ENCODE results near the gene COL9A1.
"Not testable (repeated sequence)": the region's sequence is repeated elsewhere in the genome, so short reads cannot be mapped to it uniquely, and the experiment has no call there.

COL9A1 gene

DNA sequence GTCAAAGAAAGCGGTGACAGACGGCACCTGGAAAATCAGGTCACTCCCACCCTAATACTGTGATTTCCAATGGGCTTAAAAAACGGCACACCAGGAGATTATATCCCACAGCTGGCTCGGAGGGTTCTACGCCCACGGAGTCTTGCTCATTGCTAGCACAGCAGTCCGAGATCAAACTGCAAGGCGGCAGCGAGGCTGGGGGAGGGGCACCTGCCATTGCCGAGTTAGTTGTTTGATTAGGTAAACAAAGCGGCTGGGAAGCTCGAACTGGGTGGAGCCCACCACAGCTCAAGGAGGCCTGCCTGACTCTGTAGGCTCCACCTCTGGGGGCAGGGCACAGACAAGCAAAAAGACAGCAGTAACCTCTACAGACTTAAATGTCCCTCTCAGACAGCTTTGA is 14.9 kb upstream of the COL9A1 start:
- not testable (repeated sequence) for H3K4me3 ChIP-seq (ENCODE audit: low read depth in 1 of 5, low read length in 5 of 5); H3K27ac ChIP-seq (ENCODE audit: low read depth, low read length)

DNA sequence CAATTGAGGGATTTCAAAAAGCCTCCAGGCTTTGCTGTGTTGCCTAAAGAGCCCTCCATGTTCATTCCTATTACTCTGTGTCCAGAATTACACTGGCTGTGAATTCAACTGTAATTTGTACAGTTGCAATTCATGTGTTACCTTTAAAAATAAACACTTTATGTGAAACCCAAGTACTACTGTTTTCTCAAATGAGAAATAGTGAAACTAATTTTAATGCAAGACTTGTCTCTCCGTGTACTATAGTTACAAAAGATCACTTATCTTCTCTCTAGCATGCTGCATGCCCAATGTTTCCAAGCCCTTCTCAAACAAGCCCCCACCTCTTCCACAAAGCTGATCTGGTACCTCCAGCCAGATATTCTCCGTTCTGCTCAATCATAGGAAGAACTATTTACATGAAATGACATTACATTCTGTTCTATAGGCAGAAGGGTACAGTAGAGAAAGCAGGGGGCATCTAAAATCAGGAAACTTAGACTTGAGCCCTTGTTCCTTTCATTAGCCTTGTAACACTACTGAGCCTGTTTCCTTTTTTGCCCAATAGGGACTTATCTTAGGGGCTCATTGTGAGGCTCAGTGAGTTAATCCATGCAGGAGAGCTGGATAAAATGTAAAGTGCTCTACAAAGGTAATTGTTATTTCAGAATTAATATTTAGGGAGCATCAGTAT is 12.3 kb upstream of the COL9A1 start:
- Histone ChIP-seq H3K9me3 (ENCODE audit: control insufficient read depth in 5 of 5, low read length in 5 of 5) (no peaks in the 10 kb centered on the region), H3K27me3 (ENCODE audit: control insufficient read depth in 5 of 5, insufficient read depth in 4 of 5, low read length in 5 of 5) (no peaks in the 10 kb centered on the region), H3K36me3 (ENCODE audit: control insufficient read depth in 5 of 5, insufficient read depth in 5 of 5, low read length in 5 of 5) (no peaks in the 10 kb centered on the region), H3K4me3 (ENCODE audit: low read depth in 1 of 5, low read length in 5 of 5) (no peak overlapping the region), H3K9ac (ENCODE audit: low read length in 5 of 5) (no peak overlapping the region), H3K4me1 (ENCODE audit: control insufficient read depth in 5 of 5, insufficient read depth in 5 of 5, low read length in 5 of 5) (no peaks in the 10 kb centered on the region), H3K27ac (ENCODE audit: low read depth, low read length) (no peak overlapping the region)

More for the DNA sequence above, 14.9 kb upstream of the COL9A1 start:
- H3K9ac ChIP-seq (ENCODE audit: low read length in 5 of 5); H3K27me3 ChIP-seq (ENCODE audit: control insufficient read depth in 5 of 5, insufficient read depth in 4 of 5, low read length in 5 of 5); H3K4me1 ChIP-seq (ENCODE audit: control insufficient read depth in 5 of 5, insufficient read depth in 5 of 5, low read length in 5 of 5); H3K36me3 ChIP-seq (ENCODE audit: control insufficient read depth in 5 of 5, insufficient read depth in 5 of 5, low read length in 5 of 5); H3K9me3 ChIP-seq (ENCODE audit: control insufficient read depth in 5 of 5, low read length in 5 of 5): not testable (repeated sequence)

DNA sequence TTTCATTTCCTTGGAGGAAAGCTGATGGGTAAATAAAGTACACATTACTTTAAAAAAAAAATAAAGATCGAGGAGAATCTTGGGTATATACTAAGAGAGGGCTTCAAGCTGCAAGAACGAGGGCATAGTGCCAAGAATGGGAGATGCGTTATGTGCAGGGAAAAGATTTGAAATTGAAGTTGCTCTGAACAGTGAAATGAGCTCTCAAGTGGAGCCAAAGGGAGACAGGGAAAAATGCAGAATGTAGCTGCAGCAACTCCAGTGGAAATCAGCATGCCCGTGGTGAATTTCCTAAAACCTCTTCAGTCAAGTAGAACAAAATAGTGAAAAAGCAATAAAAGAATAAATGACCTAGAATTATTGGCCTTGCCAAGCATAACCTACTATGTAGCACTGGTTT is 11.4 kb upstream of the COL9A1 start:
- Histone ChIP-seq H3K36me3 (ENCODE audit: control insufficient read depth in 5 of 5, insufficient read depth in 5 of 5, low read length in 5 of 5) (no peaks in the 10 kb centered on the region), H3K9me3 (ENCODE audit: control insufficient read depth in 5 of 5, low read length in 5 of 5) (no peaks in the 10 kb centered on the region), H3K4me3 (ENCODE audit: low read depth in 1 of 5, low read length in 5 of 5) (no peak overlapping the region), H3K27ac (ENCODE audit: low read depth, low read length) (no peak overlapping the region), H3K4me1 (ENCODE audit: control insufficient read depth in 5 of 5, insufficient read depth in 5 of 5, low read length in 5 of 5) (no peaks in the 10 kb centered on the region), H3K27me3 (ENCODE audit: control insufficient read depth in 5 of 5, insufficient read depth in 4 of 5, low read length in 5 of 5) (no peaks in the 10 kb centered on the region), H3K9ac (ENCODE audit: low read length in 5 of 5) (no peak overlapping the region)

DNA sequence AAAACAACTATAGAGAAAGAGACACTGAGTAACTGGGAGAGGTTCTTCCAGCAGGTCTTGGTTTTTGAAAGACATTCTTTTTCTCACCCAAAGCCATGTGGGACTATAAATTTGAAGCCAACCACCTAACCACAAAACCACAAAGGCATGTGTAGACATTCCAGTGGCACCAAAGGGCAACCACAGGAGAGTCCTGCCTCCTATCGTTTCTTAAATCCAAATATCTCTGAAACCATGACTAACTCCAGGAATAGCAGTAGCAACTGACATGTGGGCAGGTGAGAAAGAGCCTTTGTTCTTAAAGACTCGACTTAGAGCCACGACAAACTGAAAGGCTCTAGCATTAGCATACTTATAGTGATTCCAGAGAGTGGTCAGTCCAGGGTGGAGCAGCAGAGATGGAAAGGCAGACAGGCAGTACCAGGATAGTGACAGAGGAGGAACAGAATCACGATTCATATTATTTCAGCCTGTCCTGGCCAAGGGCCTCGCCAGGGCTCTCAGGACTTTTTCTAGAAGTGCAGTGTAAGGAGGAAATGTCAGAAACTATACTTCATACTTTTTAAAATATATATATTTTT is 9.4 kb upstream of the COL9A1 start:
- Histone ChIP-seq H3K4me3 (ENCODE audit: low read depth in 1 of 5, low read length in 5 of 5) (no peak overlapping the region), H3K9ac (ENCODE audit: low read length in 5 of 5) (no peak overlapping the region), H3K4me1 (ENCODE audit: control insufficient read depth in 5 of 5, insufficient read depth in 5 of 5, low read length in 5 of 5) (no peaks in the 10 kb centered on the region), H3K27me3 (ENCODE audit: control insufficient read depth in 5 of 5, insufficient read depth in 4 of 5, low read length in 5 of 5) (no peaks in the 10 kb centered on the region), H3K27ac (ENCODE audit: low read depth, low read length) (no peak overlapping the region), H3K9me3 (ENCODE audit: control insufficient read depth in 5 of 5, low read length in 5 of 5) (no peaks in the 10 kb centered on the region), H3K36me3 (ENCODE audit: control insufficient read depth in 5 of 5, insufficient read depth in 5 of 5, low read length in 5 of 5) (no peaks in the 10 kb centered on the region)

DNA sequence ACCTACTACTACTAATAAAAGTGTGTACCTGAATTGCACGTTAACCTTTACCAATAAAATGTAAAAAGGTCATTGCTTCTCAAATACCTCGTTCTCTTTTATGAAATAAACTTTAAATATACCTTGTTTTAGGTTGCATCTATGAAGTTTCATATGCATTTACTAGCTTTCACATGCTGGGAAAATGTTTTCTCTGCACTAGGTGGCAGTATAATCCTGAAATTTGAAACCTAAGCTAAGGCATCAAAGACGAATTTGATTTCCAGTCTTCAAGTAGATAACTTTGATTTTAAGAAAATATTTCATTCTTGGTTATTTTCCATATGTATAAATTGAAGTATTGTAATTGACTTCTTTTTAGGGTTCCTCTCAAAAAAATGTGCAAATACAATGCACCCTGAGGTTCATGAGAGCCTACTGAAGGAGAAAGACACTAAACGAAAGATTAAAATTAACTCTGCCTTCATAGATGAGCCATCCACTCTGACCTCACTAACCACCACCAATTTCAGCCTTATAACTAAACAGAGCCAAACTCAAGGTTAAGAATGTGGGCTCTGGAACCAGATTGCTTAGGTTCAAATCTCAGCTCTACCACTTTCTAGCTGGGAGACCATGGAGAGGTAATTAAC is 7.3 kb upstream of the COL9A1 start:
- Histone ChIP-seq H3K4me3 (ENCODE audit: low read depth in 1 of 5, low read length in 5 of 5) (no peak overlapping the region), H3K27me3 (ENCODE audit: control insufficient read depth in 5 of 5, insufficient read depth in 4 of 5, low read length in 5 of 5) (no peaks in the 10 kb centered on the region), H3K9me3 (ENCODE audit: control insufficient read depth in 5 of 5, low read length in 5 of 5) (no peaks in the 10 kb centered on the region), H3K36me3 (ENCODE audit: control insufficient read depth in 5 of 5, insufficient read depth in 5 of 5, low read length in 5 of 5) (no peaks in the 10 kb centered on the region), H3K4me1 (ENCODE audit: control insufficient read depth in 5 of 5, insufficient read depth in 5 of 5, low read length in 5 of 5) (no peaks in the 10 kb centered on the region), H3K27ac (ENCODE audit: low read depth, low read length) (no peak overlapping the region), H3K9ac (ENCODE audit: low read length in 5 of 5) (no peak overlapping the region)

DNA sequence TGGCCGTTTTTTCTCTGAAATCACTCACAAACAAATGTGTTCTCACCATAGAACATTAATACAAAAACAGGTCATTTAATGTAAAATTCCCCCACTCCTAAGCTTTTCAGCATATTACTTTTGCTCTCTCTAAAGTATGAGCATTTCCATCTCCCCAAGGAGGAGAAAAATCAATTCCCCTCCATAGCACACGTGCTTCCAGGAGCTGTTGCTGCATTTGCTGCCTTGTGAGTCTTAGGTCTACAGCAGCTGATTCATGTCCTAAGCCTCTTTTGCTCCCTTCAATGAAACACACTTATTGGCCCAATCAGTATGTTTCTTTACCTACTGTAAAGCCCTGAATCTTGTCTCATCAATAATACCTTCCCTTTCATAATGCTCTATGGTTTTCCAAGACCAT is 6.4 kb upstream of the COL9A1 start:
- Histone ChIP-seq H3K9me3 (ENCODE audit: control insufficient read depth in 5 of 5, low read length in 5 of 5) (no peaks in the 10 kb centered on the region), H3K27ac (ENCODE audit: low read depth, low read length) (no peak overlapping the region), H3K4me1 (ENCODE audit: control insufficient read depth in 5 of 5, insufficient read depth in 5 of 5, low read length in 5 of 5) (no peaks in the 10 kb centered on the region), H3K27me3 (ENCODE audit: control insufficient read depth in 5 of 5, insufficient read depth in 4 of 5, low read length in 5 of 5) (no peaks in the 10 kb centered on the region), H3K4me3 (ENCODE audit: low read depth in 1 of 5, low read length in 5 of 5) (no peak overlapping the region), H3K9ac (ENCODE audit: low read length in 5 of 5) (no peak overlapping the region), H3K36me3 (ENCODE audit: control insufficient read depth in 5 of 5, insufficient read depth in 5 of 5, low read length in 5 of 5) (no peaks in the 10 kb centered on the region)

DNA sequence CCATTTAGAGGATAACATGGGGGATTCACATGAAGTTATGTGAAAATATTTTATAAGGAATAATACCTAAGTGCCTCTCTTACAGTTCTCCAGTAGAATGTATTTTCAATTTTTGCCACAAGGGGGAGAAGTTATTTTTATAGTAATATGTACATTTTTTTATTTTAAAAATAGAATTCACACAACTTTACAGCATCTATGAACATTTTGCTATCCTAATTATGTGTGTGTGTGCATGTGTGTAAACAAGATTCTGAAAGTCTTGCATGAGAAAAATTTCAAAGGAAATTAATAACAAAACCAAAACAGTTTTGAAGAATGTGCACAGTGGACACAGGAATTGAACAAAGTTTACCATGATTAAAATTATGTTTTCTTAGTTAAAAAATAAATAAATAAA is 5.3 kb upstream of the COL9A1 start:
- not testable (repeated sequence) for H3K4me3 ChIP-seq (ENCODE audit: low read depth in 1 of 5, low read length in 5 of 5); H3K27me3 ChIP-seq (ENCODE audit: control insufficient read depth in 5 of 5, insufficient read depth in 4 of 5, low read length in 5 of 5); H3K9ac ChIP-seq (ENCODE audit: low read length in 5 of 5); H3K4me1 ChIP-seq (ENCODE audit: control insufficient read depth in 5 of 5, insufficient read depth in 5 of 5, low read length in 5 of 5); H3K36me3 ChIP-seq (ENCODE audit: control insufficient read depth in 5 of 5, insufficient read depth in 5 of 5, low read length in 5 of 5); H3K9me3 ChIP-seq (ENCODE audit: control insufficient read depth in 5 of 5, low read length in 5 of 5); H3K27ac ChIP-seq (ENCODE audit: low read depth, low read length)

DNA sequence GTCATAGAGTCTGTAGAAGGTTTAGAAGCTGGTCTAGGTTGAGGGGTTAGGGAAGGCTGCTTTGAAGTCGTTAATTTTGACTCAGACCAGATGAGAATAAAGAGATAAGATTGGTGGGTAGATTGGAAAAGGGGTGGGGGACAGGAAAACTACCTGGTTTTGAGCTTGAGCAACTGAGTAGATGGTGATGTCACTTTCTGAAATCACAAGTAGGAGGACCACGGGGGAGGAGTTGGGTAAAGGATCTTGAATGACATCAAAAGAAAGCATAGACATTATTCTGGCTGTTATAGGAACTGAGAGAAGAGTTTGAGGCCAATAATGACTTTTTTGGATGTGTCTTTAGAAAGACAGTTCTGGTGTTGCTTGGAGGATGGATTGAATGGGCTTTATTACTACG is 4.1 kb upstream of the COL9A1 start:
- H3K4me3 ChIP-seq (ENCODE audit: low read depth in 1 of 5, low read length in 5 of 5), result no peak overlapping the region
- H3K9ac ChIP-seq (ENCODE audit: low read length in 5 of 5), result no peak overlapping the region
- peaks cover 0 to 2% (median 0%) of the 10 kb centered on the region in 5 donors for H3K27me3 ChIP-seq (ENCODE audit: control insufficient read depth in 5 of 5, insufficient read depth in 4 of 5, low read length in 5 of 5)
- H3K36me3 ChIP-seq (ENCODE audit: control insufficient read depth in 5 of 5, insufficient read depth in 5 of 5, low read length in 5 of 5), result no peaks in the 10 kb centered on the region
- H3K4me1 ChIP-seq (ENCODE audit: control insufficient read depth in 5 of 5, insufficient read depth in 5 of 5, low read length in 5 of 5), result no peaks in the 10 kb centered on the region
- no peak overlapping the region for H3K27ac ChIP-seq (ENCODE audit: low read depth, low read length)
- H3K9me3 ChIP-seq (ENCODE audit: control insufficient read depth in 5 of 5, low read length in 5 of 5), result no peaks in the 10 kb centered on the region

DNA sequence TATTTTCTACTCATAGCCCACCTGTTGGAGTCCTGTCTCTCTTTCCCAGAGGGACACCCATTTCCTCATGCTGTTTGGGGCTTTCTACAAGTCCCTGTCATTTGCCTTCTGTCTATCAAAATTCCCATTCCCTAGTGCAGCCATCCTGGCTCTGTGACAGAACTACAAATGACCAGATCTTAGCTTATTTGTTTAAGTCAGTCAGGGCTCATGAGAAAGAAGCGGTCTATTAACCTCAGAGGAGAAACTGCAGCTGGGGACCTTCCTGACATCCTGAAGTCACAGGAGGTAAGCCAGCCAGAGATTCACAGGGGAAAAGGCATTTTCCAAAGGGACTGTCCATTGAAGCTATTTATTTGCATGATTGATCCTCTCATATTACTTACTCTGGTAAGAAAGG is 1.7 kb upstream of the COL9A1 start:
- Histone ChIP-seq H3K9ac (ENCODE audit: low read length in 5 of 5) (no peak overlapping the region), H3K4me3 (ENCODE audit: low read depth in 1 of 5, low read length in 5 of 5) (no peak overlapping the region), H3K27ac (ENCODE audit: low read depth, low read length) (no peak overlapping the region), H3K9me3 (ENCODE audit: control insufficient read depth in 5 of 5, low read length in 5 of 5) (no peaks in the 10 kb centered on the region), H3K36me3 (ENCODE audit: control insufficient read depth in 5 of 5, insufficient read depth in 5 of 5, low read length in 5 of 5) (no peaks in the 10 kb centered on the region), H3K4me1 (ENCODE audit: control insufficient read depth in 5 of 5, insufficient read depth in 5 of 5, low read length in 5 of 5) (no peaks in the 10 kb centered on the region), H3K27me3 (ENCODE audit: control insufficient read depth in 5 of 5, insufficient read depth in 4 of 5, low read length in 5 of 5) (peaks cover 0 to 2% (median 0%) of the 10 kb centered on the region in 5 donors)

DNA sequence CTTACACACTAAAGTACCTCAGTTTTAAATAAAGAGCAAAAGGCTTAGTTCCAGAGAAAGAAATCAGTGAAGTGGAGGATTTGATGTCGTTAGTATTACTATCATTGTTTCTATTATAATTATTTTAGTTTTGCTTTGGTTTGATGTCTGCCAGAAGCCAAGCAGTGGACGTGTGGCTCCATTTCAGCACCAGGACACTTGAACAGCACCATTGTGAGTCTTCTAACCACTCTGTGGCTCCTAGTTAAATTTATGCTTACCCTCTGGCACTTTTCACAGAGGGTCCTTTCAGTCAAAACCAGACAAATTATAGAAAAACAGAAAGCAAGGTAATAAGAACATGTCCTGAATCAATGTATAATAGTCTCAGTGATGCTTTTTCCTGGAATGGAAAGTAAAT is 3.4 kb downstream of the COL9A1 start:
- no peaks in the 10 kb centered on the region for H3K9me3 ChIP-seq (ENCODE audit: control insufficient read depth in 5 of 5, low read length in 5 of 5)
- H3K27ac ChIP-seq (ENCODE audit: low read depth, low read length), result no peak overlapping the region
- H3K9ac ChIP-seq (ENCODE audit: low read length in 5 of 5), result no peak overlapping the region
- no peaks in the 10 kb centered on the region for H3K36me3 ChIP-seq (ENCODE audit: control insufficient read depth in 5 of 5, insufficient read depth in 5 of 5, low read length in 5 of 5)
- H3K27me3 ChIP-seq (ENCODE audit: control insufficient read depth in 5 of 5, insufficient read depth in 4 of 5, low read length in 5 of 5), result peaks cover 0 to 2% (median 0%) of the 10 kb centered on the region in 5 donors
- no peak overlapping the region for H3K4me3 ChIP-seq (ENCODE audit: low read depth in 1 of 5, low read length in 5 of 5)
- no peaks in the 10 kb centered on the region for H3K4me1 ChIP-seq (ENCODE audit: control insufficient read depth in 5 of 5, insufficient read depth in 5 of 5, low read length in 5 of 5)
